Fibroblast of skin of abdomen (primary cell): ENCODE measurements around the gene SIRT5. TPM values are rescaled to one million over a fixed set of nuclear protein-coding genes. Genes with fewer than 3 reads are reported as not detected.

Experiments
- DNase-seq: peaks from one replicate; pipeline ENCODE4 v3.0.0-alpha.2; 2013
- polyA plus RNA-seq, 2 experiments: library from polyadenylated mRNA; unstranded; fragments of 120-200 nt; gene quantifications; one replicate each; pipeline ENCODE4 v1.2.1, GENCODE V29; 2013; ENCODE audit not compliant: insufficient read length in 2 of 2

SIRT5 gene
- polyA plus RNA-seq (2013, experiment 1 of 2; ENCODE audit: insufficient read length): 8.8 TPM
- 7.3 TPM for polyA plus RNA-seq (2013, experiment 2 of 2; ENCODE audit: insufficient read length)

GRCh38 chr6:13574571-13575376 is at the start of gene SIRT5:
SIRT5 (plus strand) TSS chr6:13574601; CDS start chr6:13584111, 9,510 bp downstream.
- peak; percentile 81 for DNase-seq

DNA sequence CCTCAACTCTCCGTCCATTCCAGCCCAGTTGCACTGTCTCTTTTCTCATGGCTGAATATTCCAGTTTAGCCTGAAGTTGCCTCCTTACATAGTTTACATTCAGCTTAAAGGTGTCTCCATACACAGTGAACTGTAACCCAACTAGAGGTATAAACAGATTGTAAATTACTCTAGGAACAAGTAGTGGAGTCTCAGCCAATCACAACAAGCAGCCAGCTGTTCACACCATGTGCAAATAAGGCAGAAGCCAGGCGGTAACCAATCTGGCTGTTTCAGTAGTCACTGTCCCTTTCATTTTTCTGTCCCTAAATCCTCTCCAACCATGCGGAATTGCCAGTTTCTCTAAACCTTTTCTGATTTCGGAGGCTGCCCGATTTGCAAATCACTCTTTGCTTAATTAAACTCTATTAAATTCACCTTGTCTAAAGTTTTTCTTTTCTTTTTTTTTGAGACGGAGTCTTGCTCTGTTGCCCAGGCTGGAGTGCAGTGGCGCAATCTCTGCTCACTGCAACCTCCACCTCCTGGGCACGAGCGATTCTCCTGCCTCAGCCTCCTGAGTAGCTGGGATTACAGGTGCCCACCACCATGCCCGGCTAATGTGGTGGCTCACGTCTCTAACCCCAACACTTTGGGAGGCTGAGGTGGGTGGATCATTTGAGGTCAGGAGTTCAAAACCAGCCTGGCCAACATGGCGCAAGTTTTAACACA is 49.4 kb upstream of the SIRT5 start:
- DNase-seq: no peak

DNA sequence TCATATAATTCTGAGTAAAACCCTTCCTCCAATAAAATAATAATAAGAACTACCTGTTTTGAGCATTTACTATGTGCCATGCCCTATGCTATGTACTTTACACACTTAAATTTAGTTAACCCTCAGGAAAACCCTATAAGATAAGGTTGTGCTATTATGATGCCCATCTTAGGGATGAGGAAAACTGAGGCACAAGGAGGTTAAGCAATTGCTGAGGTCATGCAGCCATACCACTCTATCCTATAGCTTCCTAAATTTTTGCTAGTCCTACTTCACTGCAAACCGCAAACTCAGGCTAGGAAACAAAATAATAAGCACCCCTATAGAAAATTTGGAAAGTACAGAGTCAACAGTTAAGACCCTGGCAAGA is 48.1 kb upstream of the SIRT5 start:
- no peak for DNase-seq

GRCh38 chr6:13526727-13527670 is 47.4 kb upstream of the SIRT5 start:
- no peak for DNase-seq

DNA sequence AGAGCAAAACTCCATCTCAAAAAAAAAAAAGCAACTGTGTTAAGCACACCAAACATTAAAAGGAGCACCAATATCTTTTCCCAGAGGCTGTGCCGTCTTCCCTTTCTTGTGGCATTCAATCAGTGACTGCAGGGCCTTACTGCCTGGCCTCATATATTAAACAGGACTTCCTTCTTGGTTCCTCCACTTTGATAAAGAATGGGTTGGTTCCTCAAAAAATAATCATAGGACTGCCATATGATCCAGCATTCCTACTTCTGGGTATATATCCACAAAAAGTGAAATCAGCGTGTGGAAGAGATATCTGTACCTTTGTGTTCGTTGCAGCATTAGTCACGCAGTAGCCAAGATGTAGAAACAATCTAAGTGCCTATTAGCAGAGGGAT is 46.7 kb upstream of the SIRT5 start:
- no peak for DNase-seq

- no peak for DNase-seq
Observed at GRCh38 chr6:13528232-13528631, 46.2 kb upstream of the SIRT5 start.

DNA sequence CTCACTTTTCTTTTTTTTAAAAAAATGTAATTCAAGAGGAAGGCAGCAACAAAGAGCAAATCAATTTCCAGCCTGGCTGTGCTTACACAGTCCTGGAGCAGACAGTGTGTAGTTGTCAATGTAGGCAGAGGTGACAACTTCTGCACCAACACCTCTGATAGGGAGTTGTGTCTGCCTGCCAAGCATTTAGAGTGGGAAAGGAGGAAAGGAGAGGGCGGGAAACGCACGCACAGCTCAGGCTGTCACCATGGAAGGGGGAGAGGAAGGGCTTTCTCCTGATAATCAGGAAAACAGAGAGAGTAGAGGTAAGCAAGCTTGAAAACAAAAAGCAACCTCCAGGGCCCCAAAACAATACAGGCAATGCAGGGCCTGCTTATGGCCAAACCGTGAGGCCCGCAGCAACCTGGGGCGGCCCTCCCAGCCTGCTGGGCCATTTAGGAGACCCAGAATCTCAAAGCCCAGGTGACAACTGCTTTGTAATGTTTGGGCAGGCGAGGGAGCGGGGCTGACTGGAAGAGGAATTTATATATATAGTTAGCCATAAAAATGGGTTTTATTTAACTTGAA is 45.5 kb upstream of the SIRT5 start:
- DNase-seq: no peak

DNA sequence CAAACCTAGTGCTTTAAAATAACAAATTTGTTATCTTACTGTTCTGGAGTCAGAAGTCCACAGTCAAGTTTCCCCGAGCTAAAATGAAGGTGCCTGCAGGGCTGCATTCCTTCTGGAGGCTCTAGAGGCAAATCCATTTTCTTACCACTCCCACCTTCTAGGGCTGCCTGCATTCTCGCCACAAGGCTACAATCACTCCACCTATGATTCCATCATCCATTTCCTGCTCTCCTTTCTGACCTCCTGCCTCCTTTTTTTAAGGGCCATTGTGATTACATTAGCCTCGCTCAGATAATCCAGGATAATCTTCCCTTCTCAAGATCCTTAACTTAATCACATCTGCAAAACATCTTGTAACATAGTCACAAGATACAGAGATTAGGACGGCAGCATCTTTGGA is 42.4 kb upstream of the SIRT5 start:
- DNase-seq: no peak

GRCh38 chr6:13534536-13534935 is 39.9 kb upstream of the SIRT5 start:
- DNase-seq: no peak

- no peak for DNase-seq
Observed at GRCh38 chr6:13535306-13535705, 39.1 kb upstream of the SIRT5 start.

DNA sequence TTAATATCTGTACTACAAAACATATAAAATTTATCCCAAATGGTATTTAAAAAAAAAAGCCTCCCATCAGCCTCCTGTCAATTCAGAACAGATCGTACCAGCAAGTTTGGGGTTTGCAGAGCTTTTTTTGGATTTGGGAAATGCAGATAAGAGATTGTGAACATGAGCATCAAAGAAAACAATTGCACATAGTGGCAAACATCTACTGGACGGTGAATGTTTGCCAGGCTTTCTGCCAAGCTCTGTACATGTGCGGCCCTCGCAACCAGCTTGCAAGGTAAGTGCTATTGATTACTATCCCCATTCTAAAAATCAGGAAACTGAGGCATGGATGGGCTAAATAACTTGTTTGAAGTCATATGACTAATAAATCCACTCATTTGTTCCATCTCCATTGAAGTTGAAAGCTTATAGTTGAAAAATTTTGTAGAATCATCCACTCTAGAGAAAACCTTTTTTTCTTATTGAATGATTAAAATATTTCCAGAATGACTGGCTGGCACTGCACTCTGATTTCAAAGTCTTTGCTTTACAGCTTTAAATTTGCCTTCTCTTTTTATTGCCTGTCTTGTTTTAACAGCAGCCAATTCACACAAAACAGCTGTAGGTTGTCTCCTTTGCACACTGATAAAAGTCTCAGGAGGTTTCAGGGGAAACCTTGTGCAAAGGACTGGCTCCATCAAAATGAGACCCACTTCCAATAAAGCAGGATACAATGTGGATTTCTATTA is 37.4 kb upstream of the SIRT5 start:
- peak; percentile 33 for DNase-seq

DNA sequence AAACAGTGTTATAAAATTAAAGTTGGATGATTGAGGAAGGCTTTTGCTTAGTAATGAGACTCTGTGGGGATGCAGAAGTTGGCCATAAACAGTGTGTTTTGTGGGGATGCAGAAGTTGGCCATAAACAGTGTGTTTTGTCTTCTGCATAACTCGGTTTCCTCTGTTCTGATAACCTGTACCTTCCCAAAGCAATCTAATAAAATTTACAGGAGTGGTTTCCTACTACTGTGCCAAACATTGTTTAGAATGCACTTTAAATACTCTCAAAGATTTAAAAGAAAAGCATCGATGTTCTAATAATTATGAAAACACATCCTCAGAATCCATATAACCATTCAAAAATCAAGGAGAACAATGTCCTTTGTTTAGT is 36.9 kb upstream of the SIRT5 start:
- DNase-seq: no peak

DNA sequence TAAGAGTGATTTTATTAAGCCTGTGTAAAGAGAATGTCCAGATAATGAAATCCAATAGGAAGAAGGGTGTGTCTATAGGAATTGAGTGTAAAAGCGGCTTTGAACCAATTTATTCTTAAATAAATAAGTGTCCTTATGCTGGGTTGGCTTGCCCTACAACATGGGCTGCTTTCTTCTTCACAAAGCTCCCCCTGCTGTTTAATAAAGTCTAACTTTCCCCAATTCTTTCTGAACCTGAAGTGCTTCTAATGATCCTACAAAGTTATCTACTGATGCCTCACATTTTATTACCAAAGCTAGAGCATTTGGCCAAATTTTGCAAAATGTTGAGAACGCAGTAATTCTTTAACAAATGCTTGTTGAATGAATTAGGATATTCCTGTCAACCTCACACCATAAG is 36.3 kb upstream of the SIRT5 start:
- DNase-seq: peak; percentile 49

DNA sequence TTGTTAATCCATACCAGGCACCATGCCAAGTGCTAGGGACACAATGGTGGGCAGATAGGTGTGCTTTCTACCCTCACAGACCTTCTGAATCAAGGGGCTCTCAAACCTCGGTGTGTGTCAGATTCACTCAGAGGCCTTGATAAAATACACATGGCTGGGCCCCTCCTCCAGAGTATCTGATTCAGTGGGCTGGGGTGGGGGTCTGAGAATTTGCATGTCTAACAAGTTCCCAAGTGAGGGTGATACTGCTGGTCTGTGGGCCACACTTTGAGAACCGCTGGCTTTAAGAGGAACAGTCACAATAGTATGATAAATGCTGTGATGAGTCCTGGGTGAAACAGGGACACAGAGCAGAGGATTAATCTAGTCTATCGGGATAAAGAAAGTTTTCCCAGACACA is 35.8 kb upstream of the SIRT5 start:
- DNase-seq: no peak

DNA sequence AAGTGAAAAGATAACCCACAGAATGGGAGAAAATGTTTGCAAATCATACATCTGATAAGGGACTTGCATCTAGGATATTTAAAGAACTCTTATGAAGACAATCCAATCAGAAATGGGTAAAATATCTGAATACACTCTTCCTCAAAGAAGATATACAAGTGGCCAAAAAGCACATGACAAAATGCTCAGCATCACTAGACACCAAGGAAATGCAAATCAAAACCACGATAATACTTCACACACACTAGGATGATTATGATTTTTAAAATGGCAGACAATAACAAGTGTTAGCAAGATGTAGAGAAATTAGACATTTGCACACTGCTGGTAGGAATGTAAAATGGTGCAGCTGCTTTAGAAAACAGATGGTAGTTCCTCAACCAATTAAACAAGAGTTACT is 34.8 kb upstream of the SIRT5 start:
- DNase-seq: no peak

GRCh38 chr6:13541496-13541895 is 32.9 kb upstream of the SIRT5 start:
- DNase-seq: no peak

DNA sequence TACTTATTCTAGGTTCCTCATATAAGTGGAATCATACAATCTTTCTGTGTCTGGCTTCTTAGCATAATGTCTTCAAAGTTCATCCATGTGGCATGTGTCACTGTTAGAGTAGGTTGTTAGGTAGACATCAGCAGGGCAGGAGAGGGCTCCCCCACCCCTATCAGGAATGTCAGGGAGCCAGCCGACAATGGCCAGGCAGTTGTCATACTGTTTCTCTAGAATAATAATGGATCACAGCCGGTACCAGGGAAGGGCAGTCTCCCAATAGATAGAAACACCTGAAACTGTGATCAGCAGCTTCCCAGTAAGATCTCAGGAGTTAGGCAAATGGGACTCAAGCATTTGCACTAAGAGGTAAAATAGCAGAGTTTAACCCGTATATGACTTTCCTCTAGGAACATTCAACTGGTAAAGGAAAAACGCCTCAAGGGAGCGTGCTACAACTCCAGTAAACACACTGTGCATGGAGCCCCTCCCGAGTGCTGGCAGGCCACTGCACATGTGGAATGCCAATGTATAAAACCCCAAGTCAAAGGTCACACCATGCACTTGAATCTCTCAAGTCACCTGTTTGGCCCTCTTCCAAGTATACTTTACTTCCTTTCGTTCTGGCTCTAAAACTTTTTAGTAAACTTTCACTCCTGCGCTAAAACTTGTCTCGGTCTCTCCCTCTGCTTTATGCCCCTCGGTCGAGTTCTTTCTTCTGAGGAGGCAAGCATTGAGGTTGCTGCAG is 29.8 kb upstream of the SIRT5 start:
- DNase-seq: no peak

GRCh38 chr6:13545885-13546284 is 28.5 kb upstream of the SIRT5 start:
- no peak for DNase-seq

DNA sequence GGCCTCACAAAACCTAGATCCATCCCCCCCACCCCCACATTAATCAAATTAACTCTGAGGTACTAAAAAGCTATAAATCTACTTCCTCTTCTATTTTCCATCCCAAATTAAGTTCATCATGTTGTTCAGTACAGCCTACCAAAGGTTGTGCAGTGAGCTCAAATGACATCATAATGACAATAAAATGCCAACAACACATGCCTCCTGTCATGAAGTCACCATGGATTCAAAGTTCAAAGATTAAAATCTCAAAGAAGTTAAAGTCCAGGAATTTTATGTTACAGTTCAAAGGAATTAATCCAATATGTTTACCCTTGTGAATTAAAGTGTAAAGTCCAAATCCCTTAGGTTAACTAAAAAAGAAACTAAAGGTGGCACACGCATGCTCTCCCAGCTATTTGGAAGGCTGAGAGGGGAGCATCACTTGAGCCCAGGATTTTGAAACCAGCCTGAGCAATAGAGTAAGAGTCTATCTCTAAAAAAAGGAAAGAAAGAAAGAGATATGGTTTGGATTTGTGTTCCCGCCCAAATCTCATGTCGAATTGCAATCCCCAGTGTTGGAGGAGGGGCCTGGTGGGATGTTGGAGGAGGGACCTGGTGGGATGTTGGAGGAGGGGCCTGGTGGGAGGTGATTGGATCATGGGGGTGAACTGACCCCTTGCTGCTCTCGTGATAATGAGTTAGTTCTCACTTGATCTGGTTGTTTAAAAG is 25.7 kb upstream of the SIRT5 start:
- DNase-seq: no peak

- no peak for DNase-seq
Observed at GRCh38 chr6:13550656-13551055, 23.7 kb upstream of the SIRT5 start.

DNA sequence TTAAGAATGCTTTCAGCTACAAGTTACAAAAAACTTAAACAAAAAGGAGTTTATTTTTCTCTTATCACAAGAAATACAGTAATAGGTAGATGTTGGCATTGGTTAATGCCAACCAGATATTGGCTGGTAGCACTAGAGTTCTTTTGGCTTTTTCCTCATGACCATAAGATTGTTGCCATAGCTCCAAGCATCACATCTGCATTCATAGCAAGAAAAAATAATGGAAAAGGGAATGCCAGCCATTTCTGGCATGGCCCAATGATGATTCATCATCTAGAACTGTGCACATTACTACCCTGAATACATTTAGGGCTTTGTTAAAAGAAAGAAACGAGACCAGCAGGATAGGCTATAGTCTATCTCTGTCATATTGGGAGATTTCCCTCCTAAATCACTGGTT is 20.8 kb upstream of the SIRT5 start:
- no peak for DNase-seq
